K562 (cell line): ENCODE measurements around the gene LILRA6. TPM values are rescaled to one million over a fixed set of nuclear protein-coding genes. Genes with fewer than 3 reads are reported as not detected.

ENCODE experiments used
- ARID2 ChIP-seq: fragments of 450-650 bp; IDR thresholded peaks from 2 replicates; pipeline ENCODE4 v1.6.1; 2017; ENCODE audit warnings: antibody characterized with exemption, mild to moderate bottlenecking
- ATF1 ChIP-seq, 2 experiments: fragments of 450-650 bp in 1 of 2; IDR thresholded peaks; 2 replicates each; pipeline ENCODE4 v1.6.1; 2016; ENCODE audit warnings: missing compliant biosample characterization in 1 of 2, missing genetic modification characterization in 1 of 2
- CREB3L1 ChIP-seq: fragments of 450-650 bp; IDR thresholded peaks from 2 replicates; pipeline ENCODE4 v1.6.1; 2014; ENCODE audit warnings: low read depth, mild to moderate bottlenecking, moderate library complexity, borderline replicate concordance
- EGR1 ChIP-seq: fragments of 450-650 bp; conservative IDR thresholded peaks from 2 replicates; pipeline ENCODE4 v1.6.1; 2017; ENCODE audit warnings: mild to moderate bottlenecking
- ELF2 ChIP-seq: fragments of 250-450 bp; sonication (Bioruptor Pico); IDR thresholded peaks from 2 replicates; pipeline ENCODE4 v1.5.0; 2021; ENCODE audit warnings: mild to moderate bottlenecking
- ETS2 ChIP-seq: IDR thresholded peaks from 2 replicates; pipeline ENCODE4 v1.6.1; 2016; ENCODE audit warnings: borderline replicate concordance, missing genetic modification characterization, mild to moderate bottlenecking, moderate library complexity, missing compliant biosample characterization; ENCODE audit not compliant: poor library complexity, severe bottlenecking
- GABPA ChIP-seq: fragments of 200-800 bp; sonication (Bioruptor generic); conservative IDR thresholded peaks from 2 replicates; pipeline ENCODE4 v1.6.1; 2016; ENCODE audit warnings: low read depth, missing genetic modification characterization, missing compliant biosample characterization
- HMGN3 ChIP-seq: IDR thresholded peaks from 2 replicates; pipeline ENCODE4 v1.6.1; 2011; ENCODE audit warnings: borderline replicate concordance, low read depth, mild to moderate bottlenecking, mixed read lengths, low read length; ENCODE audit not compliant: insufficient read length; ENCODE audit errors: extremely low read depth
- KDM1A ChIP-seq, 2 experiments: fragments of 450-650 bp; IDR thresholded peaks; 2 replicates each; pipeline ENCODE4 v1.6.1; 2016; ENCODE audit warnings: mild to moderate bottlenecking in 2 of 2
- LARP7 ChIP-seq: fragments of 450-650 bp; IDR thresholded peaks from 2 replicates; pipeline ENCODE4 v1.6.1; 2016
- MEF2D ChIP-seq: conservative IDR thresholded peaks from 2 replicates; pipeline ENCODE4 v1.6.1; 2016; ENCODE audit warnings: low read depth, missing genetic modification characterization, missing compliant biosample characterization
- MNT ChIP-seq, 2 experiments: fragments of 450-650 bp; conservative IDR thresholded peaks; 2 replicates each; pipeline ENCODE4 v1.6.1; 2017; ENCODE audit warnings: mild to moderate bottlenecking in 2 of 2, moderate library complexity in 2 of 2
- MTA3 ChIP-seq: fragments of 450-650 bp; formaldehyde crosslinking; IDR thresholded peaks from 2 replicates; pipeline ENCODE4 v1.6.1; 2017; ENCODE audit warnings: mild to moderate bottlenecking, borderline replicate concordance
- NR2C2 ChIP-seq, 2 experiments: fragments of 200-800 bp in 1 of 2; sonication (Bioruptor generic) in 1 of 2; sonication (generic) in 1 of 2; formaldehyde crosslinking in 1 of 2; IDR thresholded peaks; 2 replicates each; pipeline versions ENCODE4 v1.6.1 to v1.8.0; 2016 to 2022; ENCODE audit warnings: mild to moderate bottlenecking in 1 of 2, missing compliant biosample characterization in 1 of 2, missing genetic modification characterization in 1 of 2, missing genetic modification reagents in 1 of 2
- RCOR1 ChIP-seq, 2 experiments: IDR thresholded peaks; 2 replicates each; pipeline ENCODE4 v1.6.1; 2012; ENCODE audit warnings: low read depth in 2 of 2, low read length in 2 of 2, borderline replicate concordance in 1 of 2, improper control_type of control experiment in 1 of 2
- SAFB ChIP-seq: fragments of 200-400 bp; formaldehyde crosslinking; IDR thresholded peaks from 2 replicates; pipeline ENCODE4 v1.6.1; 2017; ENCODE audit warnings: low read depth, low read length, borderline replicate concordance
- SMARCE1 ChIP-seq: fragments of 450-650 bp; IDR thresholded peaks from 2 replicates; pipeline ENCODE4 v1.7.1; 2016; ENCODE audit warnings: mild to moderate bottlenecking
- SPI1 ChIP-seq: IDR thresholded peaks from 2 replicates; pipeline ENCODE4 v1.6.1; 2011; ENCODE audit warnings: low read depth, low read length, control low read depth, borderline replicate concordance
- TCF7L2 ChIP-seq: fragments of 150-350 bp; IDR thresholded peaks from 2 replicates; pipeline ENCODE4 v1.6.1; 2016; ENCODE audit warnings: low read depth, mild to moderate bottlenecking, low read length, moderate library complexity
- WHSC1 ChIP-seq: IDR thresholded peaks from one replicate; pipeline ENCODE4 v1.6.1; 2012; ENCODE audit warnings: low read length, control low read depth, inconsistent platforms
- ZNF76 ChIP-seq: fragments of 250-450 bp; sonication (Bioruptor Pico); IDR thresholded peaks from 2 replicates; pipeline ENCODE4 v1.4.0; 2020; ENCODE audit warnings: mild to moderate bottlenecking, moderate library complexity, borderline replicate concordance
- polyA plus RNA-seq, 8 experiments: library from polyadenylated mRNA; depleted of rRNA in 4 of 8; stranded (reverse) in 5 of 8; unstranded in 3 of 8; fragments of >200 nt; fragmentation: Nextera tagmentation in 2 of 8; fragmentation: Illumina TruSeq in 1 of 8; extraction: Ambion mirVana in 2 of 8; extraction: Trizol in 1 of 8; gene quantifications; 2 replicates each; pipeline versions ENCODE4 v1.2.1 to v1.2.3, GENCODE V29; 2011 to 2014; ENCODE audit warnings: inconsistent platforms in 1 of 8, missing spikeins in 1 of 8
- total RNA-seq, 7 experiments: library from RNA; depleted of rRNA in 6 of 7; stranded (reverse); fragments of >200 nt in 6 of 7; fragmentation: Illumina TruSeq in 2 of 7; extraction: Trizol in 2 of 7; gene quantifications; 2 replicates each; pipeline versions ENCODE4 v1.2.1 to v1.2.3, GENCODE V29; 2011 to 2021; ENCODE audit warnings: low replicate concordance in 1 of 7
- TF ChIP-seq, protein P1 (sequence below): fragments of 450-650 bp; formaldehyde crosslinking; IDR thresholded peaks from 2 replicates; pipeline ENCODE4 v1.4.0; 2020; ENCODE audit warnings: mild to moderate bottlenecking, moderate library complexity
- TF ChIP-seq, protein P2 (sequence below): fragments of 250-450 bp; sonication (Bioruptor Pico); IDR thresholded peaks from 2 replicates; pipeline ENCODE4 v1.4.0; 2020; ENCODE audit warnings: mild to moderate bottlenecking, moderate library complexity

LILRA6 gene
- total and polyA plus RNA-seq, 9 of the 15 experiments (the other 6 are each of a cell fraction or from before 2014, with no cell fraction given) = 0.03 TPM; not detected in 8

GRCh38 chr19:54218960-54219661, 23.5 kb downstream of the LILRA6 start (continued):
- TF ChIP-seq, protein P1, sequence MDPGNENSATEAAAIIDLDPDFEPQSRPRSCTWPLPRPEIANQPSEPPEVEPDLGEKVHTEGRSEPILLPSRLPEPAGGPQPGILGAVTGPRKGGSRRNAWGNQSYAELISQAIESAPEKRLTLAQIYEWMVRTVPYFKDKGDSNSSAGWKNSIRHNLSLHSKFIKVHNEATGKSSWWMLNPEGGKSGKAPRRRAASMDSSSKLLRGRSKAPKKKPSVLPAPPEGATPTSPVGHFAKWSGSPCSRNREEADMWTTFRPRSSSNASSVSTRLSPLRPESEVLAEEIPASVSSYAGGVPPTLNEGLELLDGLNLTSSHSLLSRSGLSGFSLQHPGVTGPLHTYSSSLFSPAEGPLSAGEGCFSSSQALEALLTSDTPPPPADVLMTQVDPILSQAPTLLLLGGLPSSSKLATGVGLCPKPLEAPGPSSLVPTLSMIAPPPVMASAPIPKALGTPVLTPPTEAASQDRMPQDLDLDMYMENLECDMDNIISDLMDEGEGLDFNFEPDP (CRISPR knock-in tag) = no peak
- no peak for TF ChIP-seq HMGN3
- peak; percentile 81 to 83 for TF ChIP-seq KDM1A (IDR thresholded peaks at IDR 0.05)
- TF ChIP-seq TCF7L2 = no peak
- no peak for TF ChIP-seq LARP7
- no peak for TF ChIP-seq SMARCE1
- TF ChIP-seq, protein P2, sequence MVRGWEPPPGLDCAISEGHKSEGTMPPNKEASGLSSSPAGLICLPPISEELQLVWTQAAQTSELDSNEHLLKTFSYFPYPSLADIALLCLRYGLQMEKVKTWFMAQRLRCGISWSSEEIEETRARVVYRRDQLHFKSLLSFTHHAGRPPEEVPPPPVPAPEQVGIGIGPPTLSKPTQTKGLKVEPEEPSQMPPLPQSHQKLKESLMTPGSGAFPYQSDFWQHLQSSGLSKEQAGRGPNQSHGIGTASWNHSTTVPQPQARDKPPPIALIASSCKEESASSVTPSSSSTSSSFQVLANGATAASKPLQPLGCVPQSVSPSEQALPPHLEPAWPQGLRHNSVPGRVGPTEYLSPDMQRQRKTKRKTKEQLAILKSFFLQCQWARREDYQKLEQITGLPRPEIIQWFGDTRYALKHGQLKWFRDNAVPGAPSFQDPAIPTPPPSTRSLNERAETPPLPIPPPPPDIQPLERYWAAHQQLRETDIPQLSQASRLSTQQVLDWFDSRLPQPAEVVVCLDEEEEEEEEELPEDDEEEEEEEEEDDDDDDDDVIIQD (CRISPR knock-in tag) = no peak
- TF ChIP-seq ELF2 (CRISPR knock-in tag) = no peak
- TF ChIP-seq SPI1 = no peak
- no peak for TF ChIP-seq EGR1
- TF ChIP-seq MTA3 = no peak
- TF ChIP-seq GABPA (tag) = no peak
- no peak for TF ChIP-seq ATF1 (CRISPR knock-in tag; IDR thresholded peaks at IDR 0.05)
- no peak for TF ChIP-seq ATF1 (tag; IDR thresholded peaks at IDR 0.05)
- no peak for TF ChIP-seq MEF2D (tag)
- TF ChIP-seq ETS2 (tag) = no peak
- no peak for TF ChIP-seq SAFB
- no peak for TF ChIP-seq ZNF76
- TF ChIP-seq RCOR1 (IDR thresholded peaks at IDR 0.05; ENCODE audit: borderline replicate concordance in 1 of 2, low read depth in 2 of 2, low read length in 2 of 2) = peak in 1 of 2 experiments; percentile 68; a peak in 1 of 4 replicates
- TF ChIP-seq ARID2 = no peak
- no peak for TF ChIP-seq CREB3L1
- no peak for TF ChIP-seq WHSC1
- no peak for TF ChIP-seq NR2C2 (CRISPR knock-in tag; IDR thresholded peaks at IDR 0.05)
- no peak for TF ChIP-seq NR2C2 (tag; IDR thresholded peaks at IDR 0.05)
- no peak for TF ChIP-seq MNT (conservative IDR thresholded peaks at IDR 0.05)
